Measurements from ENCODE around the gene NHP2. TPM values are rescaled to one million over a fixed set of nuclear protein-coding genes. Genes with fewer than 3 reads are reported as not detected.
A peak's percentile ranks its signal among the peaks of the same experiment; 100 is the strongest.

The NHP2 gene
- total RNA-seq, result 10 to 100 TPM; 49.5 to 75.9 (median 62.0) TPM

GRCh38 chr5:178153530-178154340 is at the start of gene NHP2:
Gene NHP2, minus strand, starts transcription at chr5:178153885. Its CDS starts 68 bp downstream, at chr5:178153817.
- DNase-seq, result peak; percentile 97 to 99 (median 99)
- Histone ChIP-seq H3K27me3 (no peaks in the 10 kb centered on the region), H3K4me1 (peaks cover 0 to 13% (median 0%) of the 10 kb centered on the region in 4 donors), H3K4me3 (peak within 1 kb of the TSS; percentile 60 to 90 (median 74)), H3K36me3 (peaks cover 0 to 17% (median 0%) of the 10 kb centered on the region in 3 donors), H3K9me3 (no peaks in the 10 kb centered on the region), H3K27ac (peak within 1 kb of the TSS; percentile 55 to 73 (median 70))
- TF ChIP-seq POLR2A (IDR thresholded peaks at IDR 0.05) (peak in 1 of 2 donors; percentile 43), CTCF (IDR thresholded peaks at IDR 0.05) (no peak)

- no peak for DNase-seq
- H3K36me3 ChIP-seq, result peaks cover 0 to 12% (median 0%) of the 10 kb centered on the region in 3 donors
- H3K4me3 ChIP-seq, result no peak overlapping the region
- H3K4me1 ChIP-seq, result peaks cover 3 to 18% (median 10%) of the 10 kb centered on the region in 4 donors
- no peak overlapping the region for H3K27ac ChIP-seq
- no peaks in the 10 kb centered on the region for H3K27me3 ChIP-seq
- no peaks in the 10 kb centered on the region for H3K9me3 ChIP-seq
- TF ChIP-seq CTCF (IDR thresholded peaks at IDR 0.05) (no peak), POLR2A (IDR thresholded peaks at IDR 0.05) (no peak)
These were observed 48.9 kb upstream of the NHP2 start for GRCh38 chr5:178202541-178202940.

- H3K27ac ChIP-seq, result no peak overlapping the region
- H3K27me3 ChIP-seq, result no peaks in the 10 kb centered on the region
- no peak for DNase-seq
- no peak overlapping the region for H3K4me3 ChIP-seq
- no peaks in the 10 kb centered on the region for H3K9me3 ChIP-seq
- H3K4me1 ChIP-seq, result peaks cover 2 to 11% (median 7%) of the 10 kb centered on the region in 4 donors
- no peak for TF ChIP-seq POLR2A (IDR thresholded peaks at IDR 0.05)
- no peak for TF ChIP-seq CTCF (IDR thresholded peaks at IDR 0.05)
- H3K36me3 ChIP-seq, result peaks cover 0 to 6% (median 0%) of the 10 kb centered on the region in 3 donors
These were observed 48.2 kb upstream of the NHP2 start for GRCh38 chr5:178201927-178202235.

GRCh38 chr5:178201221-178201926 is 47.7 kb upstream of the NHP2 start:
- no peak for TF ChIP-seq POLR2A (IDR thresholded peaks at IDR 0.05)
- no peak for TF ChIP-seq CTCF (IDR thresholded peaks at IDR 0.05)
- Histone ChIP-seq H3K27ac (no peak overlapping the region), H3K27me3 (no peaks in the 10 kb centered on the region), H3K4me3 (no peak overlapping the region), H3K36me3 (peaks cover 0 to 1% (median 0%) of the 10 kb centered on the region in 3 donors), H3K4me1 (peaks cover 0 to 8% (median 5%) of the 10 kb centered on the region in 4 donors), H3K9me3 (no peaks in the 10 kb centered on the region)
- DNase-seq, result no peak

- H3K9me3 ChIP-seq, result no peaks in the 10 kb centered on the region
- no peak overlapping the region for H3K27ac ChIP-seq
- DNase-seq, result no peak
- H3K27me3 ChIP-seq, result no peaks in the 10 kb centered on the region
- no peak for TF ChIP-seq CTCF (IDR thresholded peaks at IDR 0.05)
- no peak for TF ChIP-seq POLR2A (IDR thresholded peaks at IDR 0.05)
- no peak overlapping the region for H3K4me3 ChIP-seq
- H3K36me3 ChIP-seq, result no peaks in the 10 kb centered on the region
- peaks cover 0 to 3% (median 0%) of the 10 kb centered on the region in 4 donors for H3K4me1 ChIP-seq
These were observed 46.1 kb upstream of the NHP2 start for GRCh38 chr5:178199581-178200434.

All from Peyer's patch (tissue), 4 donors.